ENCODE data around the gene ZNF550.
A peak's percentile ranks its signal among the peaks of the same experiment; 100 is the strongest.
"Not testable (repeated sequence)": the region's sequence is repeated elsewhere in the genome, so short reads cannot be mapped to it uniquely, and the experiment has no call there.

ZNF550 gene

DNA sequence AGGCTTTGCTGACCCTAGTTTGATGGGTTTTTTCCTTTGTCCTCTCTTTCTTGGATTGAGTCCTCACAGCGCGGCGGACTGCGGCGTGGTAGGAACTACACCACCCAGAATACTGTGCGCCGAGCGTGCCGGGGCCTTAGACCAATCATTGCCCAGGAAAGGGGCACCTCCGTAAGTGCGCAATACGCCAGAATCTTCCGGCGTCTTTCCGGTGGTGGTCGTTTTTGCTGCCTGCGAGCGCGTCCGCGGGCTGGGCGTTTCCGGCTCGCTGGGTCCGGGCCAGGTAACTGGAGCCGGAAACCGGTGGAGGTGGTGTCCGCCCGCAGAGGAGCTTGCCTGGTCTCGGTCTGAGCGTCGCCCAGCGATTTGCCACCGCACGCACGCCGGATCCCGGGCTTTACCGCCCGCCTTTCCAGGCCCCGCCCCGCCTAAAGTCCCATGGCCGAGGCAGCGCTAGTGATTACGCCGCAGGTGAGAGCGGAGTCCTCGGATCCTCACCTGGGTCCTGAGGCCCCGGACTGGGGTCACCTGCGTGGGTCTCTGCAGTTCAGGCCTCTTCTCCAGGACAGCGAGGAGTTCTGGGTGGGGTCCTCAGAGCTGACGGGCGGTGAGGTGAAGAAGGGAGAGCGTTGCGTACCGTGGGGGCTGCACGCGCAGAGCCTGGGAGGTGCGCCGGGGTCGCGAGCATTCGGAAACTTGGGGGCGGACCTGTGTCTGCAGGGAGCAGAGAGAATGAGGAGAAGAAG, 32.4 kb downstream of the ZNF550 start, which contains the start of gene ZNF549:
Gene ZNF549, plus strand, starts transcription at position 221 of the 746 bp plus-strand sequence. Its CDS starts 218 bp downstream, at position 439.
- peak; percentile 96 for DNase-seq (ENCODE audit: low spot score)

DNA sequence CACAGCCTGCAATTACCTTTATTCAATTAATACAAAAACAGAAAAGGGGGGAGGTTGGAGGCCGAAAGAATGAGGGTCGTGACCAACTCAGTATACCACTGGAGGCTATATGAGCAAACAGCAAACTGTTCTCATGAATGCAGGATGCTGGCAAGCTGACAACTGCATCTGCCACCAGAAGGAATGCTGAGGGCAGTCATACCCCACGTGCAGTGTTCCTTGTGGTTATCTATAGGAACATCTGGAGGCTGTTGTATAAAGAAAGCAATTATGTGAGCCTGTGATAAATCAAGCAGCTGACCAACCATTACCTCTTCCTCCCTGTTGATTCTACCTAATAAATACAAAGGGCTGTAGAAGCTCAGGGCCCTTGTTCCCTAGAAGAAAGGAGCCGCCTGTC, 41.6 kb downstream of the ZNF550 start:
- not testable (repeated sequence) for DNase-seq (ENCODE audit: low spot score)

DNA sequence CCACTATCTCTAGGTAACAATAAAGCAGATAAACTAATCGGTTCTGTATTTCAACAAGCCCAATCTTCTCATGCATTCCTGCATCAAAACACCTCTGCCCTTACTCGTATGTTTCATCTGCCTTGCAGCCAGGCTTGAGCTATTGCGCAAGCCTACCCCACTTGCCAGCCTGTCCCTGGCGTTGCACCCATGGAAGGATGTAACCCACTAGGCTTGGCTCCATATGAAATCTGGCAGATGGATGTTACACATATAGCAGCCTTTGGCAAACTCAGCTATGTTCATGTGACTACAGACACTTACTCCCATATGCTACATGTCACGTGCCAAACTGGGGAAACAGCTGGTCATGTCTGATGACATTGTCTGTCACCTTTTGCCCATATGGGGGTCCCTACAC, 44.4 kb downstream of the ZNF550 start:
- no peak for DNase-seq (ENCODE audit: low spot score)

DNA sequence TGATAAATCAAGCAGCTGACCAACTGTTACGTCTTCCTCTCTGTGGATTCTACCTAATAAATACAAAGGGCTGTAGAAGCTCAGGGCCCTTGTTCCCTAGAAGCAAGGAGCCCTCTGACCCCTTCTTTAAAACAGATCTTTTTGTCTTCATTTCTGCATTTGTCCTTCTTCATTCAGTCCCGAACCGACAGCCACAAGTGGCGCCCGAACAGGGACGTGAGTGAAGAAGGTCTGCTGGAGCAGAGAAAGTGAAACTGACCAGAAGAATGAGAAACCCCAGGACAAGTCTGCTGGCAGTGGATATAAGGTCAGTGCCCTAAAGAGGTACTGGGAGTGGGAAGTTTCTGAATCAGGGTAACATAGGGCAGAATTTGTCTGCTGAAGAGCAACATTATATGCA, 46.8 kb downstream of the ZNF550 start:
- DNase-seq (ENCODE audit: low spot score) = no peak

DNA sequence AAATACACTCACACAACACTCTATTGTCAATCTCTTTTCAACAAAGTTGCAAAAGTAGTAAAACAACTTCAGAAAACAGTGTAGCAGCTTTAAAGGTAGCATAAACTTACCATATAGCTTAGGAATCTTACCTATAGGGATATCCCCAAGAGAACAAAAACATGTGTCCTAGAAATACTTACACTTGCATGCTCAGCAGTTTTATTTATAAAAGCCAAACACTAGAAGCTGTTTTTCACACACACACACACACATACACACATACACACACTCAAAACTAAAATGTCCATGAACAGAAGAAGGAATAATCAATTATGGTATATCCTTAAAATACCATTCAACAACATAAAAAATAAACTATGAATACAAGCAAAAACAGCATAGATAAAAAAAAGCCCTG, 48.2 kb downstream of the ZNF550 start:
- DNase-seq (ENCODE audit: low spot score) = no peak

DNA sequence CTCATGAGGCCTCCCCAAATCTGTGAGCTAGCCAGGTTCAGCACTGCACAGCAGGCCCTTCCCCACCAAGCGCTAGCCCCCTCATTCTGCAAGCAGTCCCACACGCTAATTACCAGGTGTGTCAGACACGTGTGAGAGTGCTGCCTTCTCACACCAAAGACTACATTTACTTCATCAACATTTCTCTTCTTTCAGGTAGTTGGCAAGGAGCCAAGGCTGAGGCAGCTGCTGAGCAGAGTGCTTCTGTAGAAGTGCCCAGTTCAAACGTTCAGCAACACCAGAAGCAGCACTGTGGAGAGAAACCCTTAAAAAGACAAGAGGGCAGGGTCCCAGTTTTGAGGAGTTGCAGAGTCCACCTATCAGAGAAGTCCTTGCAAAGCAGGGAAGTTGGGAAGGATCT, 53.5 kb downstream of the ZNF550 start:
- no peak for DNase-seq (ENCODE audit: low spot score)

DNA sequence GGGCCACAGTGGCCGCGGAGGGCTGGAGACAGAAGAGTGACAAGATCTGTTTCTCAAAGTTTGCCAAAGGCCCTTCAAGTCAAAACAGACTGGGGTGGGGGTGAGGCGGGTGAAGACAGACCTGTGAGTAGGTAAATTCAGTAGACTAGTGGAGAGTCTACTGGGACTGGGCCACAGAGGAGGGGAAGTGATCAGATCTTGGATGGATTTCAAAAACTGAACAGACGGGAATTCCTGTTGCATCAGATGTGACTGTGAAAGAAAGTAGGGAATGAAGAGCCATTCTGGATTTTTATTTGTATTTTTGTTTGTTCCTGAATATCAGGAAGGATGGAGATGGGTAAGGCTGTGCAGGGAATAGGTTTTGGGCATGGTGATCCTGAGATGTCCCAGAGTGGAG, 59.3 kb downstream of the ZNF550 start:
- not testable (repeated sequence) for DNase-seq (ENCODE audit: low spot score)

DNA sequence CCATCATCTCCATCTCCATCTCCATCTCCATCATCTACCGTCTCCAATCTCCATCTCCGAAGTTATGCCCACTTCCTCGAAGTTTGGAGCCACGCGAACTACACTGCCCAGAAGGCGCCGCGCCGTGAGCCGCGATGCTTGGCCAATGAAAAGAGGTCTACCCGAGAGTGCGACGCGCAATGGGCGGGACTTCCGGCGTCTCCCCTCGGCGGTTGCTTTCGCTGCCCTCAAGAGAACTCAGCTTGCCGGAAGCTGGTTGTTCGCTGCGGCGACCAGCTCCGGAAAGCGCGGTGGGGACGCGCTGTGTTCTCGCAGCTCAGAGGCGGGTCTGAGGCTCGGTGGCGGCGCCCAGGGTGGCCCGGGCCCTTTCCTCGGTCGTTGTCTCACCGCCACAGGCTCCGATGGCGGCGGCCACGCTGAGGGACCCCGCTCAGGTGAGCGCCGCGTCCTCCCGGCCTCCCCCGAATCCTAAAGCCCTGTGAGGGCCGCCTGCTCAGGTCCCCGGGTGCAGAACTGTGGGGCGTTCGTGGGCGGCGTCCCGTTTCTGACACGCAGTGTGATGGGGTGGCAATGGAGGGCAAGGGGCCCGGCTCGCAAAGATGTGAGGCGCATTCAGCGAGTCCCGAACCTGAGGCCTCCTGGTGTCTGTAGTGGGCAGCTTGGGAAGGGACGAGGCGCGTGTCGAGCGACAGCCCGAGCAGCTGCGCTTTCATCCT, 59.8 kb downstream of the ZNF550 start, which contains the start of gene ZNF773:
Gene ZNF773, plus strand, starts transcription at position 259 of the 716 bp plus-strand sequence. Its CDS starts 143 bp downstream, at position 402.
- peak; percentile 96 for DNase-seq (ENCODE audit: low spot score)

DNA sequence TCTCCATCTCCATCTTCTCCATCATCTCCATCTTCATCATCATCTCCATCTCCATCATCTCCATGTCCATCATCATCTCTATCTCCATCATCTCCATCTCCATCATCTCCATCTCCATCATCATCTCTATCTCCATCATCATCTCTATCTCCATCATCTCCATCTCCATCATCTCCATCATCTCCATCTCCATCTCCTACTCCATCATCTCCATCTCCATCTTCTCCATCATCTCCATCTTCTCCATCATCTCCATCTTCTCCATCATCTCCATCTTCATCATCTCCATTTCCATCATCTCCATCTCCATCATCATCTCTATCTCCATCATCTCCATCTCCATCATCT, 60.4 kb downstream of the ZNF550 start:
- DNase-seq (ENCODE audit: low spot score) = not testable (repeated sequence)

DNA sequence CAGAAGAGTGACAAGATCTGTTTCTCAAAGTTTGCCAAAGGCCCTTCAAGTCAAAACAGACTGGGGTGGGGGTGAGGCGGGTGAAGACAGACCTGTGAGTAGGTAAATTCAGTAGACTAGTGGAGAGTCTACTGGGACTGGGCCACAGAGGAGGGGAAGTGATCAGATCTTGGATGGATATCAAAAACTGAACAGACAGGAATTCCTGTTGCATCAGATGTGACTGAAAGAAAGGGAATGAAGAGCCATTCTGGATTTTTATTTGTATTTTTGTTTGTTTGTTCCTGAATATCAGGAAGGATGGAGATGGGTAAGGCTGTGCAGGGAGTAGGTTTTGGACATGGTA, 71.4 kb downstream of the ZNF550 start:
- DNase-seq (ENCODE audit: low spot score) = not testable (repeated sequence)

DNA sequence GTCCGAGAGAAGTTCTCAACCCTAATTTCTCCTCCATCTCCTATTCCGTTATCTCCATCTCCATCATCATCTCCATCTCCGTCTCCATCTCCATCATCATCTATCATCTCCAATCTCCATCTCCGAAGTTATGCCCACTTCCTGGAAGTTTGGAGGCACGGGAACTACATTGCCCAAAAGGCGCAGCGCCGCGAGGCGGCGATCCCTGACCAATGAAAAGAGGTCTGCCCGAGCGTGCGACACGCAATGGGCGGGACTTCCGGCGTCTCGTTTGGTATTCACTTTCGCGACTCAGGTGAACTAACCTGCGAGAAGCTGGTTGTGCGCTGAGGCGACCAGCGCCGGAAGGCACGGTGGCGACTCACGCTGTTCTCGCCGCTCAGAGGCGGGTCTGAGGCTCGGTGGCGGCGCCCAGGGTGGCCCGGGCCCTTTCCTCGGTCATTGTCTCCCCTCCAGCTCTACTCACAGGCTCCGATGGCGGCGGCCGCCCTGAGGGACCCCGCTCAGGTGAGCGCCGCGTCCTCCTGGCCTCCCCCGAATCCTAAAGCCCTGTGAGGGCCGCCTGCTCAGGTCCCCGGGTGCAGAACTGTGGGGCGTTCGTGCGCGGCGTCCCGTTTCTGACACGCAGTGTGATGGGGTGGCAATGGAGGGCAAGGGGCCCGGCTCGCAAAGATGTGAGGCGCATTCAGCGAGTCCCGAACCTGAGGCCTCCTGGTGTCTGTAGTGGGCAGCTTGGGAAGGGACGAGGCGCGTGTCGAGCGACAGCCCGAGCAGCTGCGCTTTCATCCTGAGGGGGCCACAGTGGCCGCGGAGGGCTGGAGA, 72.0 kb downstream of the ZNF550 start, which contains the start of gene ZNF419:
Gene ZNF419, plus strand, starts transcription at position 274 of the 822 bp plus-strand sequence. Its CDS starts 201 bp downstream, at position 475.
- peak; percentile 95 for DNase-seq (ENCODE audit: low spot score)

Data from D341Med (cell line).